NCI-H510A (cell line): Measurements from ENCODE around the gene C11orf42.
"Not testable (repeated sequence)": the region's sequence is repeated elsewhere in the genome, so short reads cannot be mapped to it uniquely, and the experiment has no call there.

Experiments
- DNase-seq: peaks from one replicate; lab custom pipeline; 2025; lab: John Stamatoyannopoulos, UW

The C11orf42 gene

DNA sequence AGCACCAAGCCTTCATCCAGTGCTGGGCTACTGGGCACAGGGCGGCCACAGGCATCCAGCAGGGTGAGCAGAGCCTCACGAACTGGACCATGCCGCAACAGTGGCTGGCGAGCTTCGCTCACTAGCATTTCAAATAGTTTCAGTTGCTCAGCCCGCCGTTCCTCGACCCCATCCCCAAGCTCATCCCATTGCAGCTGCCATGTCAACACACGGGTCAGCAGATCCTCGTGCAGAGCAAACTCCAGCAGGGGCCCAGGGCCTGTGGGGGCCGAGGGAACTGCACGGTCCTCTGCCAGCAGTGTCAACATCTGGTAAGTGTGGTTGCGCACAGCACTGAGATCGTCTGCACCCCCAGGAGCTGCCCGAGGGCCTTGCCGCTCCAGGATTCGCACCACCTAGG, 18.5 kb downstream of the C11orf42 start:
- DNase-seq = no peak

DNA sequence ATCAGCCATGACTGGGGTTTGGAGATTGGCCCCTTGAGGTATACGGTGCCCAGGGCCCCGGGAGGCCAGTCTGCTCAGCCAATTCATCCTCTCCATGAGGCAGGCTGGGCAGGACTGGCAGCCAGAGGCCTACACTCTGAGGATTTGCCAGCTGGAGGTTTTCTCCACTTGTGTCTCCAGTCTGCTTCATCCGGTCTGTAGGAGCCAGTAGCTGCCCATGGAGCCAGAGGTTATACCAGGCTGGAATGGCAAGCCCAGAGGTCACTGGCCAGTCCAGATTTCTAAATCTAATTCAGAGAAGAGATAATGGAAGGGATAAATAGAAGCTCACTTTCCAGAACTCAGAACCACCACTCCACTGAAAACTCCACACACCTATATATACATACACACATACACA, 19.1 kb downstream of the C11orf42 start:
- DNase-seq = no peak

GRCh38 chr11:6225024-6225423, 19.7 kb downstream of the C11orf42 start:
- no peak for DNase-seq

- DNase-seq = no peak
Observed at GRCh38 chr11:6225896-6226295, 20.5 kb downstream of the C11orf42 start.

DNA sequence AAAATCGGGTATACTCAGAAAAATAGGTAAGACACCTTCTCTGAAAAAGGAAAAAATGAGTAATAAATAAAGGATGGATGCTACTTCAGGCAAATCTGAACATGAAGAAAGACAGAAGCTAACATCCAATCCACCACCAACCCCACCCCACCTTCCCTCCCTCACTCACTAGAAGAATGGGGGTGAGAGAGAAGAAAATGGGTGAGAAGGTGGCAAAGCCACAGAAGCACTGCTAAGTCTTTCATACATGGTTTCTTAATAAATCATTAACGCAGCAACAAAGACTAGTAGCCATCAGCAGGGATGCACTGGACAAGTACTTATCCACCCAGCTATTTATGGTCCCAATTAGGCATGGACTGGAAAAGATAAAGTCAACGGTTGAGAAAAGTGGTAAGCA, 23.2 kb downstream of the C11orf42 start:
- DNase-seq = no peak

GRCh38 chr11:6229911-6230310, 24.6 kb downstream of the C11orf42 start:
- no peak for DNase-seq

DNA sequence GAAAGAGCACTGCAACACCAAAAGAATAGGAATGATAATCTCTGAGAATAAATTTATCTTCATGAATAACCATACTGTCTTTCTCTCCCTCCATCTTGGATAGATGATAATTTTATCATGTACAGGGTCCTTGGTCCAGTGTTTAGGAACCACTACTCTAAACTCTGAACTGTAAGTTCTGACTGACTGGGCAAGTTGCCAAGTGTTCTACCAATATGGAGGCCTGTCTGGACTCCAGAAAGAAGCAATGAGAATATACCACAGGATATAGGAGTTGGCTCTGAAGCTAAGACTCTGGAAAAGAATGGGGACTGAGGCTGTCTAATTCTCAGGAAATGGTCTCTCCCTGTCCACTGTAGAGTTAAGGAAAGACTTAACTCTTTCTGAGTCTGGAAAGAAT, 27.5 kb downstream of the C11orf42 start:
- no peak for DNase-seq

- DNase-seq = no peak
Observed at GRCh38 chr11:6233984-6234386, 28.6 kb downstream of the C11orf42 start.

DNA sequence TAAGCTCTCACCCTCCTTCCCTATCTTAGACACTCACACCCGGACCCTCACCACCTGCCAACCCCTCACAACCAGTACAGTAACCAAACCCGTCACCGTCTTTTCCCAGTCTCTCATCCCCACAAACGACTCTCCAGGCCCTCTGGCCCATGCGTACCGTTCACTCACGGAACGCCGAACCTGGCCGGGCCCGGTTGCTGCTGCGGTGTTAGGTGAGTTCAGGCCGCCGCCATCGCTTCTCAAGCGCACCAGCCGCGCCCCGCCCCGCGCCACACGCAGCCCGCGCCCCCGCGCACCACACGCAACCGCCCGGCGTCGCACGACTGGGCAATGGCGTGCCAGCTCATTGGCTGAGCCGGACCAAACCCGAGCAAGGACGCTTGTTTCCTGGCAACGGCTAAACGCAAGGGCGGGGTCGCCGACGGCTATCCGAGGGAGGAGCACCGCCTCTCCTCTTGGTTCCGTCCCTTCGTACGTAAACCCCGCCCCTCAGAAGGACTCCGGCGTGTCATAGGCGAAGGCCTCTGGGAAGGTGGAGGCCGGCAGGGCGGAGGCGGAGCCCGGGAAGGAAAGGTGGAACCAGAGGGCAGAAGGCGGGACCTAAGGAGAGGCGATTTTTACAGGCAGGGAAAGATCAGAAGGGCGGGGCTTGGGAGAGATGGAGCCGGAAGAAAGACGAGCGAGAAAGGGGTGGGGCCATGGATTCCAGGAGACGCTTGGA, 29.2 kb downstream of the C11orf42 start, which contains the start of gene FHIP1B:
Gene FHIP1B, minus strand, starts transcription at position 250 of the 721 bp plus-strand sequence. CDS start 10,120 bp downstream, outside the sequence.
- peak; percentile 99 for DNase-seq

- DNase-seq = no peak
Observed at GRCh38 chr11:6237266-6237665, 31.9 kb downstream of the C11orf42 start.

DNA sequence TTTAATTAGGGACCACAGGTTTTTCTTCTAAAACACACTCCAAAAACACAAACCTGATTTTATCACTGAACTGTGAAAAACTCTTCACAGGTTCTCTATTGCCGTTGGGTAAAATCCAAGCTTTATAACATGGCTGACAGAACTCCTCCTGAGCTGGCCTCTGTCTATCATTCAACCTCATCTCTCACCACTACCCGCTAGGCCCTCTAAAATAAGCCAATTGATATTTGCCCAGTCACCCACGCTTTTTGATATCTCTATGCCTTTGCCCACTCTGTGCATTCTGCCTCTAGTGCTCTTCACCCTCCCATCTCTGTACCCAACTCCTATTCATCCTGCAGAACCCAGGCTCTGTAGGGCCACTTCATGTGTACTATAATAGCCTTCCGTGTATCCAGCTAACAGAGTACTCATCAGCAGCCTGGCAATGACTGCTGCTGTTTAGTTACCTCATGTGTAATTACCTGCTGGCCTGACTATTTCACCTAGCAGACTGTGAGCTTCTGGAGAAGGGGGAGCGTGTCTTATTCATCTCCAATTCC, 32.5 kb downstream of the C11orf42 start:
- DNase-seq = no peak

DNA sequence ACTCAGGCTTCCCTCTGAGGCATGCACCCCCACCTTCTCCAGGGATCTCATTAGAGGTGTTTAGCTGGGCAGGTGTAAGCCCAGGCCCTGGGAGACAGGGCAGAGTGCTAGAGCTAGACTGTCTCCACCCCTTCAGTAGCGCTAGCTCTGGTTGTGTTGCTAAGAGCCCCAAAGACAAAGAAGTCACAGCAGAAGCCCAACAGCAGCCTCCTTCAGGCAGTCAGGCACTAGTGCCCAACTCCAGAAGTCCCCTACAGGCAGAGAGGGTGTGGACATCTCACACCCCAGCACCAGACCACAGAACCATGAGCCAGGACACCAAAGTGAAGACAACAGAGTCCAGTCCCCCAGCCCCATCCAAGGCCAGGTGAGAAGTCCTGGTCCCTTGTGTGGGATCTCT, 33.5 kb downstream of the C11orf42 start, which contains the start of gene CNGA4:
Gene CNGA4, plus strand, starts transcription at position 188 of the 400 bp plus-strand sequence. Its CDS starts 118 bp downstream, at position 306.
- no peak for DNase-seq

- DNase-seq = no peak
Observed at GRCh38 chr11:6240139-6240538, 34.8 kb downstream of the C11orf42 start.

- no peak for DNase-seq
Observed at GRCh38 chr11:6240781-6241180, 35.4 kb downstream of the C11orf42 start.

DNA sequence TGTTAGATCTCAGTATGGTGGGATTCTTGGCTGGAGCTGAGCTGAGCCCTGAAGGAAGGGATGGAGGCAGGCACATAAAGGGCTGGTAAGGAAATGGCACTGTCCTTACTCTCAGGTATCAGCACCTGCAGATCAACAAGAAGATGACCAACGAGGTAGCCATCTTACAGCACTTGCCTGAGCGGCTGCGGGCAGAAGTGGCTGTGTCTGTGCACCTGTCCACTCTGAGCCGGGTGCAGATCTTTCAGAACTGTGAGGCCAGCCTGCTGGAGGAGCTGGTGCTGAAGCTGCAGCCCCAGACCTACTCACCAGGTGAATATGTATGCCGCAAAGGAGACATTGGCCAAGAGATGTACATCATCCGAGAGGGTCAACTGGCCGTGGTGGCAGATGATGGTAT, 36.0 kb downstream of the C11orf42 start:
- DNase-seq = no peak

GRCh38 chr11:6245536-6245935, 40.2 kb downstream of the C11orf42 start:
- no peak for DNase-seq

GRCh38 chr11:6248248-6248647, 42.9 kb downstream of the C11orf42 start:
- DNase-seq = no peak

- not testable (repeated sequence) for DNase-seq
Observed at GRCh38 chr11:6248897-6249296, 43.5 kb downstream of the C11orf42 start.

GRCh38 chr11:6249770-6250555, 44.6 kb downstream of the C11orf42 start:
- no peak for DNase-seq

DNA sequence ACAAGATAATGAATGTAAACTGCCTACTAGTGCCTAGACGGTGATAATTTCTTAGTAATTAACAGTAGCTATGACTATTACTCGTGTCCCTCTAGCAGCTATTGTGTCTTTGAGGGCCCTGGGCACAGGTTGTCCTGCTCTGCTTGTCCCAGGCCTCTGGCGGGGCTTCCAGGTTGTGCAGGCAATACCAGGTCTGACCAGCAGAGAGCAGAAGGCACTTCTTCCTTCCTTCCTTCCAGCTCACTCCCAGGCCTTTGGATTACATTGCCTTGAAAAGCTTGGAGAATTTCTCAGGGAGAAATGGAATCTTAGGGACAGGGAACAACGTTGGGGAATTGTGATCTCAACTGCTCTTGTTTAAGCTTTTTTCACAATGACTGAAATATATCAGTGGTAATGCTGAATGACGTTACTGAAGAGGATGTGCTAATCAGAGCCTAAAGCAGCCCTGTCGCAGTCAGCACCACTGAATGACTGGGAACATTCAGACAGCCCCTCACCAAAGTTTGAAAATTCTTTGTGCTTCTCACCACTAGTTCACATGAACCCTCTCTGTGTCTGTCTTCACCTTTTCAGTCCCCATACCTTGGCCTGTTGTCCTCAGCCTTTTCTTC, 45.9 kb downstream of the C11orf42 start:
- DNase-seq = peak; percentile 15

DNA sequence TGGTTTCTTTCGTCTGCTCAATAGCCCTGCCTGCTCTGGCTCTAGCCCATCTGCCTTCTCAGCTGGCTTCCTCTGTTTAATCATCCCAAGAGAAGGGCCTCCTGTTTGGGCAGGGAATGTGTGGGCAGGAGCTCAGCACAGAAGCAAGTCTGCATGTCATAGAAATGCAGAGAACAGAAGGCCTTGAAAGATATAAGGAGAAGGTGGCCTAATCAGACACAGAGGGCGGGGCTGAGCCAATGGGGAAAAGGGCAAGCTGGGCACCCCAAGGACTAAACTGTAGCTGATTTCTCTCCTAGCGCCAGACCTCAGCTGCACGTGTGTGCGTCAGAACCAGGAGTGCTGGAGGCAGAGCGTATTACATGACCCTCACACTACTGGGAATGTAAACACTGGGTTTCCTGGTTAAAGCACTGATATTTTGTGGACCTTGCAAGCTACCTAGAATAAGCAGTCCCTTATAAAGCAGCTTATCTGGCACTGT, 46.7 kb downstream of the C11orf42 start:
- DNase-seq = no peak

DNA sequence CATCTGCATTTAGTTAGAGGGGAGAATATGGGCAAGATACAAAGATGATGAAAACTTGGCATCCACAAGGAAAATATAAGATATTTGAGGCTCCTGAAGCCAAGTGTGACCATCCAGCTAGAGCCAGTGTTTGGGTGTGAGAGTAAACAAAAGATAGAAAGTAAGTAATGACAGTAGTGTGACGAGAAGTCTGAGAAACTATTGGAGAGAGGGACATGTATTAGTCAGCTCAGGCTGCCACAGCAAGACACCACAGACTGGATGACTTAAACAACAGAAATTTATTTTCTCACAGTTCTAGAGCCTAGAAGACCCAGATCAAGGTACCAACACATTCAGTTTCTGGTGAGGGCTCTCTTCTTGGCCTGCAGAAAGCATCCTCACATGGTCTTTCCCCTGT, 47.8 kb downstream of the C11orf42 start:
- no peak for DNase-seq
